ENCODE results near the gene SNAPC5. TPM values are rescaled to one million over a fixed set of nuclear protein-coding genes. Genes with fewer than 3 reads are reported as not detected.

The SNAPC5 gene
- total and polyA plus RNA-seq, 2 experiments from 2014 or later, result 5.3 to 23.2 TPM

GRCh38 chr15:66489179-66489791, 8.3 kb downstream of the SNAPC5 start:
- Histone ChIP-seq H3K9me3 (ENCODE audit: low read depth) (no peaks in the 10 kb centered on the region), H3F3A (ENCODE audit: insufficient read depth) (peaks cover 7% of the 10 kb centered on the region), H3K79me2 (ENCODE audit: insufficient read depth) (peaks cover 3% of the 10 kb centered on the region; the same call in 1 of the 2 replicates), H2AFZ (no peak overlapping the region), H4K20me1 (ENCODE audit: insufficient read depth) (no peaks in the 10 kb centered on the region; the same call in 1 of the 2 replicates), H3K4me1 (ENCODE audit: insufficient read depth) (no peaks in the 10 kb centered on the region), H3K36me3 (ENCODE audit: low read depth) (peaks cover 42% of the 10 kb centered on the region), H3K4me2 (ENCODE audit: unreplicated experiment) (no peak overlapping the region), H3K9ac (no peak overlapping the region), H3K27me3 (replicated peaks; ENCODE audit: insufficient read depth) (no peaks in the 10 kb centered on the region), H3K4me3 (no peak overlapping the region), H3K9me2 (ENCODE audit: insufficient read depth) (no peaks in the 10 kb centered on the region), H3K27ac (no peak overlapping the region)
- 86 to 87% methylated on average over 6 of the region's 6 CpGs for WGBS, 2 experiments (ENCODE audit: low coverage in 1 of 2, low lambda C conversion rate in 2 of 2, missing lambda C conversion rate in 2 of 2)
- no peak for DNase-seq
- in situ Hi-C loops (cut with MboI), result no loop called here
- TF ChIP-seq EZH2 (IDR thresholded peaks at IDR 0.05; ENCODE audit: insufficient read depth, poor library complexity, severe bottlenecking) (no peak), EZH2phosphoT487 (IDR thresholded peaks at IDR 0.05; ENCODE audit: insufficient read depth, low read depth) (no peak)

GRCh38 chr15:66488525-66488924, 9.0 kb downstream of the SNAPC5 start:
- H3K79me2 ChIP-seq (ENCODE audit: insufficient read depth), result peaks cover 3% of the 10 kb centered on the region; the same call in 1 of the 2 replicates
- no peak overlapping the region for H3K27ac ChIP-seq
- no peak for DNase-seq
- H2AFZ ChIP-seq, result no peak overlapping the region
- WGBS, 2 experiments (ENCODE audit: low coverage in 1 of 2, low lambda C conversion rate in 2 of 2, missing lambda C conversion rate in 2 of 2), result 90 to 93% methylated on average over 5 of the region's 5 CpGs
- no peaks in the 10 kb centered on the region for H3K9me3 ChIP-seq (ENCODE audit: low read depth)
- no peaks in the 10 kb centered on the region for H3K9me2 ChIP-seq (ENCODE audit: insufficient read depth)
- peaks cover 7% of the 10 kb centered on the region for H3F3A ChIP-seq (ENCODE audit: insufficient read depth)
- no peak overlapping the region for H3K9ac ChIP-seq
- H3K4me2 ChIP-seq (ENCODE audit: unreplicated experiment), result no peak overlapping the region
- in situ Hi-C loops (cut with MboI), result no loop called here
- no peaks in the 10 kb centered on the region; the same call in 1 of the 2 replicates for H4K20me1 ChIP-seq (ENCODE audit: insufficient read depth)
- no peaks in the 10 kb centered on the region for H3K27me3 ChIP-seq (replicated peaks; ENCODE audit: insufficient read depth)
- no peak for TF ChIP-seq EZH2phosphoT487 (IDR thresholded peaks at IDR 0.05; ENCODE audit: insufficient read depth, low read depth)
- no peak for TF ChIP-seq EZH2 (IDR thresholded peaks at IDR 0.05; ENCODE audit: insufficient read depth, poor library complexity, severe bottlenecking)
- no peak overlapping the region for H3K4me3 ChIP-seq
- 0 out of 2 replicates have a peak, but pooled peaks cover 1% of the 10 kb centered on the region for H3K4me1 ChIP-seq (ENCODE audit: insufficient read depth)
- peaks cover 37% of the 10 kb centered on the region for H3K36me3 ChIP-seq (ENCODE audit: low read depth)

- Histone ChIP-seq H3K36me3 (ENCODE audit: low read depth) (peaks cover 25% of the 10 kb centered on the region; the same call in 1 of the 2 replicates), H3K4me3 (no peak overlapping the region)
- in situ Hi-C loops (cut with MboI), result no loop called here
These were observed 10.7 kb downstream of the SNAPC5 start for GRCh38 chr15:66486887-66487286.

GRCh38 chr15:66484539-66485112, 12.9 kb downstream of the SNAPC5 start:
- no peak for DNase-seq
- no peaks in the 10 kb centered on the region; the same call in 1 of the 2 replicates for H4K20me1 ChIP-seq (ENCODE audit: insufficient read depth)
- H3K79me2 ChIP-seq (ENCODE audit: insufficient read depth), result no peaks in the 10 kb centered on the region; the same call in 1 of the 2 replicates
- no peaks in the 10 kb centered on the region for H3K27me3 ChIP-seq (replicated peaks; ENCODE audit: insufficient read depth)
- TF ChIP-seq EZH2 (IDR thresholded peaks at IDR 0.05; ENCODE audit: insufficient read depth, poor library complexity, severe bottlenecking), result no peak
- no peak for TF ChIP-seq EZH2phosphoT487 (IDR thresholded peaks at IDR 0.05; ENCODE audit: insufficient read depth, low read depth)
- no peak overlapping the region for H3K27ac ChIP-seq
- in situ Hi-C loops (cut with MboI), result no loop called here
- H3K9ac ChIP-seq, result no peak overlapping the region
- H3K4me1 ChIP-seq (ENCODE audit: insufficient read depth), result peaks cover 8% of the 10 kb centered on the region; the same call in 1 of the 2 replicates
- peaks cover 22% of the 10 kb centered on the region; the same call in 1 of the 2 replicates for H3K36me3 ChIP-seq (ENCODE audit: low read depth)
- H2AFZ ChIP-seq, result no peak overlapping the region
- no peaks in the 10 kb centered on the region for H3K9me2 ChIP-seq (ENCODE audit: insufficient read depth)
- 93 to 97% methylated on average over 5 of the region's 5 CpGs for WGBS, 2 experiments (ENCODE audit: low coverage in 1 of 2, low lambda C conversion rate in 2 of 2, missing lambda C conversion rate in 2 of 2)
- H3K9me3 ChIP-seq (ENCODE audit: low read depth), result no peaks in the 10 kb centered on the region
- H3F3A ChIP-seq (ENCODE audit: insufficient read depth), result 0 out of 2 replicates have a peak, but pooled peaks cover 8% of the 10 kb centered on the region
- H3K4me2 ChIP-seq (ENCODE audit: unreplicated experiment), result no peak overlapping the region
- no peak overlapping the region for H3K4me3 ChIP-seq

More at GRCh38 chr15:66486887-66487286, 10.7 kb downstream of the SNAPC5 start:
- peaks cover 8% of the 10 kb centered on the region; the same call in 1 of the 2 replicates for H3K4me1 ChIP-seq (ENCODE audit: insufficient read depth)
- no peak for TF ChIP-seq EZH2phosphoT487 (IDR thresholded peaks at IDR 0.05; ENCODE audit: insufficient read depth, low read depth)
- no peak for TF ChIP-seq EZH2 (IDR thresholded peaks at IDR 0.05; ENCODE audit: insufficient read depth, poor library complexity, severe bottlenecking)
- H3K79me2 ChIP-seq (ENCODE audit: insufficient read depth), result peaks cover 3% of the 10 kb centered on the region; the same call in 1 of the 2 replicates
- no peak overlapping the region for H2AFZ ChIP-seq
- DNase-seq, result no peak
- WGBS, 2 experiments (ENCODE audit: low coverage in 1 of 2, low lambda C conversion rate in 2 of 2, missing lambda C conversion rate in 2 of 2), result 83 to 87% methylated on average over 3 of the region's 3 CpGs
- H3K27me3 ChIP-seq (replicated peaks; ENCODE audit: insufficient read depth), result no peaks in the 10 kb centered on the region
- H3K4me2 ChIP-seq (ENCODE audit: unreplicated experiment), result no peak overlapping the region
- H3K9me3 ChIP-seq (ENCODE audit: low read depth), result no peaks in the 10 kb centered on the region
- H3K27ac ChIP-seq, result no peak overlapping the region
- no peaks in the 10 kb centered on the region; the same call in 1 of the 2 replicates for H4K20me1 ChIP-seq (ENCODE audit: insufficient read depth)
- no peaks in the 10 kb centered on the region for H3K9me2 ChIP-seq (ENCODE audit: insufficient read depth)
- peaks cover 10% of the 10 kb centered on the region for H3F3A ChIP-seq (ENCODE audit: insufficient read depth)
- no peak overlapping the region for H3K9ac ChIP-seq
